Activated T-cell treated with anti-CD3 and anti-CD28 coated beads, Interleukin-2, amount 50 U/mL, for 72 hours (primary cell): ENCODE data around the gene SBDS. TPM values are rescaled to one million over a fixed set of nuclear protein-coding genes. Genes with fewer than 3 reads are reported as not detected.
"Not testable (repeated sequence)": the region's sequence is repeated elsewhere in the genome, so short reads cannot be mapped to it uniquely, and the experiment has no call there.

ENCODE experiments used
- ATAC-seq, 2 donors: fragments of 150-1000 bp; cut with Tn5 transposase; replicated peaks in 1 of 2; 2 replicates each; pipeline ENCODE4 v1.10.0; 2021; ENCODE audit warnings: moderate library complexity in 2 of 2, mild to moderate bottlenecking in 1 of 2
- DNase-seq, 2 donors: peaks; one replicate each; pipeline ENCODE4 v3.0.0; 2021 to 2022; ENCODE audit warnings: mixed read lengths in 1 of 2
- H3K27ac Mint-ChIP-seq: one replicate; pipeline ENCODE4 v1.8.0; 2022; ENCODE audit warnings: mild to moderate bottlenecking, moderate library complexity, mixed read lengths
- H3K27me3 Mint-ChIP-seq: one replicate; pipeline ENCODE4 v1.8.0; 2022; ENCODE audit warnings: low read depth, mixed read lengths
- H3K36me3 Mint-ChIP-seq, 2 donors: one replicate each; pipeline ENCODE4 v1.8.0; 2022; ENCODE audit warnings: mixed read lengths in 2 of 2, mild to moderate bottlenecking in 1 of 2; ENCODE audit not compliant: insufficient read depth in 2 of 2
- H3K4me1 Mint-ChIP-seq: one replicate; pipeline ENCODE4 v1.8.0; 2022; ENCODE audit warnings: low read depth, mixed read lengths
- H3K4me3 Mint-ChIP-seq, 2 donors: one replicate each; pipeline ENCODE4 v1.8.0; 2022; ENCODE audit warnings: mild to moderate bottlenecking in 2 of 2, mixed read lengths in 2 of 2, moderate library complexity in 2 of 2
- H3K9me3 Mint-ChIP-seq, 2 donors: one replicate each; pipeline ENCODE4 v1.8.0; 2022; ENCODE audit warnings: mixed read lengths in 2 of 2
- total RNA-seq, 2 donors: library from RNA; stranded (reverse); gene quantifications; one replicate each; pipeline ENCODE4 v1.2.3, GENCODE V29; 2022

The SBDS gene
- total RNA-seq, 2 donors from 2014 or later: 82.8 to 88.3 TPM

- not testable (repeated sequence) for DNase-seq, H3K4me1 Mint-ChIP-seq, H3K4me3 Mint-ChIP-seq, ATAC-seq, H3K27me3 Mint-ChIP-seq, H3K9me3 Mint-ChIP-seq, H3K27ac Mint-ChIP-seq
- H3K36me3 Mint-ChIP-seq: peaks cover 10% of the 10 kb centered on the region in 2 donors
Observed at GRCh38 chr7:66978312-66978711, 17.1 kb downstream of the SBDS start.

GRCh38 chr7:66974986-66975590, 20.3 kb downstream of the SBDS start:
- Mint-ChIP-seq H3K4me1 (no peaks in the 10 kb centered on the region), H3K36me3 (peaks cover 3 to 5% of the 10 kb centered on the region in 2 donors), H3K4me3 (no peak overlapping the region), H3K27ac (no peak overlapping the region), H3K27me3 (no peaks in the 10 kb centered on the region), H3K9me3 (peaks cover 3 to 4% of the 10 kb centered on the region in 2 donors)
- ATAC-seq (no peak), DNase-seq (no peak)

- ATAC-seq (no peak), DNase-seq (no peak)
- Mint-ChIP-seq H3K4me1 (no peaks in the 10 kb centered on the region), H3K4me3 (no peak overlapping the region), H3K9me3 (no peaks in the 10 kb centered on the region), H3K27ac (no peak overlapping the region), H3K27me3 (no peaks in the 10 kb centered on the region), H3K36me3 (no peaks in the 10 kb centered on the region)
Observed at GRCh38 chr7:66970310-66970709, 25.1 kb downstream of the SBDS start.

- not testable (repeated sequence) for H3K27me3 Mint-ChIP-seq, H3K4me3 Mint-ChIP-seq, H3K27ac Mint-ChIP-seq, H3K36me3 Mint-ChIP-seq, H3K4me1 Mint-ChIP-seq, ATAC-seq, H3K9me3 Mint-ChIP-seq, DNase-seq
Observed at GRCh38 chr7:66969001-66969400, 26.4 kb downstream of the SBDS start.

GRCh38 chr7:66967029-66967428, 28.4 kb downstream of the SBDS start:
- Mint-ChIP-seq H3K4me1 (no peaks in the 10 kb centered on the region), H3K27ac (no peak overlapping the region), H3K36me3 (no peaks in the 10 kb centered on the region), H3K27me3 (no peaks in the 10 kb centered on the region), H3K4me3 (no peak overlapping the region), H3K9me3 (no peaks in the 10 kb centered on the region)
- DNase-seq: no peak
- no peak for ATAC-seq

- H3K36me3 Mint-ChIP-seq: peaks cover 1 to 4% of the 10 kb centered on the region in 2 donors
- no peak for DNase-seq
- H3K4me1 Mint-ChIP-seq: no peaks in the 10 kb centered on the region
- H3K27me3 Mint-ChIP-seq: no peaks in the 10 kb centered on the region
- ATAC-seq: no peak
- no peak overlapping the region for H3K27ac Mint-ChIP-seq
- H3K9me3 Mint-ChIP-seq: no peaks in the 10 kb centered on the region
- H3K4me3 Mint-ChIP-seq: no peak overlapping the region
Observed at GRCh38 chr7:66964411-66964810, 31.0 kb downstream of the SBDS start.

GRCh38 chr7:66961096-66961495, 34.3 kb downstream of the SBDS start:
- Mint-ChIP-seq H3K27me3 (no peaks in the 10 kb centered on the region), H3K9me3 (no peaks in the 10 kb centered on the region), H3K4me3 (no peak overlapping the region), H3K27ac (no peak overlapping the region), H3K36me3 (peaks cover 1 to 18% of the 10 kb centered on the region in 2 donors), H3K4me1 (no peaks in the 10 kb centered on the region)
- DNase-seq (no peak), ATAC-seq (no peak)

- no peak for DNase-seq
- no peak overlapping the region for H3K4me3 Mint-ChIP-seq
- no peaks in the 10 kb centered on the region for H3K27me3 Mint-ChIP-seq
- ATAC-seq: no peak
- H3K36me3 Mint-ChIP-seq: peaks cover 1 to 18% of the 10 kb centered on the region in 2 donors
- no peaks in the 10 kb centered on the region for H3K9me3 Mint-ChIP-seq
- H3K27ac Mint-ChIP-seq: no peak overlapping the region
- no peaks in the 10 kb centered on the region for H3K4me1 Mint-ChIP-seq
Observed at GRCh38 chr7:66960192-66960591, 35.2 kb downstream of the SBDS start.

GRCh38 chr7:66958538-66959350, 36.6 kb downstream of the SBDS start:
- Mint-ChIP-seq H3K4me1 (no peaks in the 10 kb centered on the region), H3K9me3 (no peaks in the 10 kb centered on the region), H3K4me3 (no peak overlapping the region), H3K27ac (no peak overlapping the region), H3K27me3 (no peaks in the 10 kb centered on the region), H3K36me3 (peaks cover 1 to 18% of the 10 kb centered on the region in 2 donors)
- no peak for DNase-seq
- ATAC-seq: no peak

- Mint-ChIP-seq H3K4me1 (no peaks in the 10 kb centered on the region), H3K4me3 (no peak overlapping the region), H3K27ac (peak overlapping the region; percentile 69), H3K36me3 (peaks cover 1 to 18% of the 10 kb centered on the region in 2 donors), H3K27me3 (no peaks in the 10 kb centered on the region), H3K9me3 (no peaks in the 10 kb centered on the region)
- ATAC-seq: no peak
- DNase-seq: no peak
Observed at GRCh38 chr7:66957595-66958290, 37.6 kb downstream of the SBDS start.

GRCh38 chr7:66953044-66953427, 42.4 kb downstream of the SBDS start:
- no peak for ATAC-seq
- peaks cover 5 to 22% of the 10 kb centered on the region in 2 donors for H3K36me3 Mint-ChIP-seq
- H3K4me1 Mint-ChIP-seq: no peaks in the 10 kb centered on the region

GRCh38 chr7:66952343-66953043, 42.9 kb downstream of the SBDS start:
- no peak overlapping the region for H3K27ac Mint-ChIP-seq

More at GRCh38 chr7:66953044-66953427, 42.4 kb downstream of the SBDS start:
- Mint-ChIP-seq H3K9me3 (no peaks in the 10 kb centered on the region), H3K4me3 (no peak overlapping the region), H3K27me3 (no peaks in the 10 kb centered on the region), H3K27ac (no peak overlapping the region)
- no peak for DNase-seq

GRCh38 chr7:66950763-66951162, 44.6 kb downstream of the SBDS start:
- Mint-ChIP-seq H3K27ac (no peak overlapping the region), H3K27me3 (no peaks in the 10 kb centered on the region), H3K4me3 (no peak overlapping the region), H3K4me1 (no peaks in the 10 kb centered on the region), H3K36me3 (peaks cover 5 to 16% of the 10 kb centered on the region in 2 donors), H3K9me3 (no peaks in the 10 kb centered on the region)
- no peak for DNase-seq
- no peak for ATAC-seq

More at GRCh38 chr7:66952343-66953043, 42.9 kb downstream of the SBDS start:
- Mint-ChIP-seq H3K27me3 (no peaks in the 10 kb centered on the region), H3K9me3 (no peaks in the 10 kb centered on the region), H3K4me1 (no peaks in the 10 kb centered on the region), H3K36me3 (peaks cover 5 to 20% of the 10 kb centered on the region in 2 donors), H3K4me3 (no peak overlapping the region)
- ATAC-seq (no peak), DNase-seq (no peak)
